GM23248 (cell line): ENCODE results near the gene STK32B.

ENCODE experiments used
- EZH2 ChIP-seq: fragments of 200-600 bp; sonication (generic); IDR thresholded peaks from 2 replicates; pipeline ENCODE4 v1.6.1; 2018; ENCODE audit warnings: antibody characterized with exemption, mild to moderate bottlenecking; ENCODE audit not compliant: insufficient read depth, poor library complexity, severe bottlenecking
- EZH2phosphoT487 ChIP-seq: fragments of 200-600 bp; sonication (generic); IDR thresholded peaks from 2 replicates; pipeline ENCODE4 v1.6.1; 2018; ENCODE audit warnings: antibody characterized with exemption, moderate library complexity, mild to moderate bottlenecking, low read depth; ENCODE audit not compliant: insufficient read depth

GRCh38 chr4:5125321-5125720, 74.0 kb downstream of the STK32B start:
- TF ChIP-seq EZH2phosphoT487 = no peak
- TF ChIP-seq EZH2 = no peak
